Measurements from ENCODE around the gene FAM83F. TPM values are rescaled to one million over a fixed set of nuclear protein-coding genes. Genes with fewer than 3 reads are reported as not detected.

The FAM83F gene
- total RNA-seq, 1 experiment from 2014 or later: 43.1 TPM

DNA sequence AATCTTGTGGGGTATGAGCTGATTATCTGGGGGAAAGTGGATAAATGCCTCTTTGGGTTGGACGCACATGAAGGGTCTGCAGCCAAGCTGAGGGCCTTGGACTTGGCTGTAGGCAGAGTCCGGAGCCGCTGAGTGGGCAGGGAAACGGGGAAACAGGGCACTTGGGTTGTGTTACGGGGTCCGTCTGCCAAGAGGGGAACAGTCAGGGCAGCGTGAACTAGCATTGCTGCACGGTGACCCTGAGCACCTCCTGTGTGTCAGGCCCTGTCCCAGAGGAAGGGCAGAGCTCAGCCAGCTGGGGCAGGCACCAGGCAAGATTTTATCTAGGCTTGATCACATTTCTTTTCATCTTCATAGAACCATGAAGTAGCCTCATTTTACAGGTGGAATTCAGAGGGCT is 11.9 kb downstream of the FAM83F start:
- H3K27me3 Mint-ChIP-seq (ENCODE audit: low read depth): no peaks in the 10 kb centered on the region
- ChIA-PET POLR2A (no interaction called here), CTCF (interaction anchor here (3.0 kb wide), 1 partner anchor 17 kb away, joined by 15 read pairs; no protein-coding TSS in a partner anchor)
- ATAC-seq (no peak), DNase-seq (ENCODE audit: low spot score) (no peak)
- peak overlapping the region; percentile 85; the same call in 1 of the 2 replicates for H3K27ac Mint-ChIP-seq
- H3K9me3 Mint-ChIP-seq: no peaks in the 10 kb centered on the region
- H3K4me1 Mint-ChIP-seq: peaks cover 78% of the 10 kb centered on the region
- TF ChIP-seq GABPB1 (CRISPR knock-in tag; IDR thresholded peaks at IDR 0.05) (no peak), TP53 (CRISPR knock-in tag; IDR thresholded peaks at IDR 0.05) (no peak), ZNF281 (CRISPR knock-in tag; IDR thresholded peaks at IDR 0.05) (no peak), ZNF138 (CRISPR knock-in tag; conservative IDR thresholded peaks at IDR 0.05) (no peak), NR3C1 (CRISPR knock-in tag; conservative IDR thresholded peaks at IDR 0.05; ENCODE audit: low read depth) (no peak), ZNF121 (CRISPR knock-in tag; IDR thresholded peaks at IDR 0.05) (no peak), MYBL2 (CRISPR knock-in tag; IDR thresholded peaks at IDR 0.05) (no peak)
- TF ChIP-seq, protein P1, sequence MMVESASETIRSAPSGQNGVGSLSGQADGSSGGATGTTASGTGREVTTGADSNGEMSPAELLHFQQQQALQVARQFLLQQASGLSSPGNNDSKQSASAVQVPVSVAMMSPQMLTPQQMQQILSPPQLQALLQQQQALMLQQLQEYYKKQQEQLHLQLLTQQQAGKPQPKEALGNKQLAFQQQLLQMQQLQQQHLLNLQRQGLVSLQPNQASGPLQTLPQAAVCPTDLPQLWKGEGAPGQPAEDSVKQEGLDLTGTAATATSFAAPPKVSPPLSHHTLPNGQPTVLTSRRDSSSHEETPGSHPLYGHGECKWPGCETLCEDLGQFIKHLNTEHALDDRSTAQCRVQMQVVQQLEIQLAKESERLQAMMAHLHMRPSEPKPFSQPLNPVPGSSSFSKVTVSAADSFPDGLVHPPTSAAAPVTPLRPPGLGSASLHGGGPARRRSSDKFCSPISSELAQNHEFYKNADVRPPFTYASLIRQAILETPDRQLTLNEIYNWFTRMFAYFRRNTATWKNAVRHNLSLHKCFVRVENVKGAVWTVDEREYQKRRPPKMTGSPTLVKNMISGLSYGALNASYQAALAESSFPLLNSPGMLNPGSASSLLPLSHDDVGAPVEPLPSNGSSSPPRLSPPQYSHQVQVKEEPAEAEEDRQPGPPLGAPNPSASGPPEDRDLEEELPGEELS (CRISPR knock-in tag; IDR thresholded peaks at IDR 0.05): no peak
- H3K36me3 Mint-ChIP-seq: peaks cover 12% of the 10 kb centered on the region; the same call in 1 of the 2 replicates
- no peak overlapping the region for H3K4me3 Mint-ChIP-seq

DNA sequence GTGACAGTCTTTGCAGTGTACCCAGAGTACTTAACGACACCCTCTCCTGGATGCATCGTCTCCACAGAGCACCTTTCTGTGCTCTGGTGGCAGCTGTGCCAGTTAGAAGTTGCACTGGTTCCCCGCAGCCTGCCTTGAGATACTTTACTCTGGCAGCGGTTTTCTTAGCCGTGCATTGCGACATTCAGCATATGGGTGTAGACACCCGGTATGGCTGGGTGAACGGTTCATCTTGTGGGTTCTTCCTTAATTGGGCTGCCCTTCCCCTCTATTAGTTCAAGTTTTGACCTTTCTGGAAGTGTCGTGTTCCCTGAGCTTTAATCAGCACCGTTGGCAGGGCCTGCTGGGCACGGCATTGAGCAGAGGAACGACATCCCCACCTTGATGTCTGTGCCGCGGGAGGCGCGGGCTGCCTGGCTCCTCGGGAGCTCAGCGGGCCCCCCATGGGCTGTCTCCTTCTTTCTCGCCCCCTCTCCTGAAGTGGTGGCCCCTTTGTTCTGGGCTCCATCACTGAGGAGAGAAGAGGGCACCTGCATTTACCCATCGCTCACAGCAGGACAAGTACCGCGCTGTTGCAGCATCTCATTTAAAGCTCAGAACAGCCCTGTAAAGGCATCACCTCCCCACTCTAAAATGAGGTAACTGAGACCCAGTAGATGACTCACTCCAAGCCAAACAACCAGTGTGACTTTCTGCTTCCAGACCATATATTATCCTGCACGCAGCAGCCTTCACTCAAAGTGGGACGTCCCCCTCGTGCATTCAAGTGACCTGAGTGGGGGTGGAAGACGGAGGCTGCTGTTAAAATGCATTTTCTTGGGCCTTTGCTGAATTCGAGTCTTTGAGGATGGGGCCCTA is 13.3 kb downstream of the FAM83F start:
- H3K4me3 Mint-ChIP-seq: no peak overlapping the region
- POLR2A ChIA-PET: interaction anchor here (0.6 kb wide), 1 partner anchor 27 kb away, joined by 3 read pairs; no protein-coding TSS in a partner anchor
- peaks cover 65% of the 10 kb centered on the region for H3K4me1 Mint-ChIP-seq
- peak overlapping the region; percentile 57 for H3K27ac Mint-ChIP-seq
- peaks cover 16% of the 10 kb centered on the region for H3K36me3 Mint-ChIP-seq
- DNase-seq (ENCODE audit: low spot score) (no peak), ATAC-seq (no peak)
- CTCF ChIA-PET: interaction anchor here (1.2 to 3.1 kb wide), 3 partner anchors 16 to 75 kb away, joined by 3 to 56 read pairs (median 26); no protein-coding TSS in a partner anchor
- no peaks in the 10 kb centered on the region for H3K27me3 Mint-ChIP-seq (ENCODE audit: low read depth)
- peaks cover 2% of the 10 kb centered on the region for H3K9me3 Mint-ChIP-seq
- no peak for TF ChIP-seq ZNF317 (CRISPR knock-in tag; IDR thresholded peaks at IDR 0.05; ENCODE audit: borderline replicate concordance, low read depth)
- no peak for TF ChIP-seq TEAD1 (CRISPR knock-in tag; IDR thresholded peaks at IDR 0.05)
- no peak for TF ChIP-seq ZNF671 (CRISPR knock-in tag; IDR thresholded peaks at IDR 0.05)
- no peak for TF ChIP-seq E2F1 (CRISPR knock-in tag; IDR thresholded peaks at IDR 0.05)
- TF ChIP-seq CBFB (CRISPR knock-in tag; IDR thresholded peaks at IDR 0.05; ENCODE audit: low read depth): no peak
- TF ChIP-seq NFE2L1 (CRISPR knock-in tag; IDR thresholded peaks at IDR 0.05): no peak
- no peak for TF ChIP-seq AFF4 (CRISPR knock-in tag; IDR thresholded peaks at IDR 0.05; ENCODE audit: borderline replicate concordance)
- TF ChIP-seq, protein P2, sequence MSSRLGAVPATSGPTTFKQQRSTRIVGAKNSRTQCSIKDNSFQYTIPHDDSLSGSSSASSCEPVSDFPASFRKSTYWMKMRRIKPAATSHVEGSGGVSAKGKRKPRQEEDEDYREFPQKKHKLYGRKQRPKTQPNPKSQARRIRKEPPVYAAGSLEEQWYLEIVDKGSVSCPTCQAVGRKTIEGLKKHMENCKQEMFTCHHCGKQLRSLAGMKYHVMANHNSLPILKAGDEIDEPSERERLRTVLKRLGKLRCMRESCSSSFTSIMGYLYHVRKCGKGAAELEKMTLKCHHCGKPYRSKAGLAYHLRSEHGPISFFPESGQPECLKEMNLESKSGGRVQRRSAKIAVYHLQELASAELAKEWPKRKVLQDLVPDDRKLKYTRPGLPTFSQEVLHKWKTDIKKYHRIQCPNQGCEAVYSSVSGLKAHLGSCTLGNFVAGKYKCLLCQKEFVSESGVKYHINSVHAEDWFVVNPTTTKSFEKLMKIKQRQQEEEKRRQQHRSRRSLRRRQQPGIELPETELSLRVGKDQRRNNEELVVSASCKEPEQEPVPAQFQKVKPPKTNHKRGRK (CRISPR knock-in tag; IDR thresholded peaks at IDR 0.05; ENCODE audit: borderline replicate concordance): no peak
- no peak for TF ChIP-seq ATF2 (CRISPR knock-in tag; IDR thresholded peaks at IDR 0.05; ENCODE audit: borderline replicate concordance, low read depth)

Measured in WTC11 (cell line).